HG03097 (cell line): Measurements from ENCODE around the gene MPPED2.
"Not testable (repeated sequence)": the region's sequence is repeated elsewhere in the genome, so short reads cannot be mapped to it uniquely, and the experiment has no call there.

Source experiments
- ATAC-seq: cut with Tn5 transposase; IDR thresholded peaks from one replicate; pipeline ENCODE4 v1.9.1; 2021; ENCODE audit not compliant: unreplicated experiment, low FRiP score

MPPED2 gene

DNA sequence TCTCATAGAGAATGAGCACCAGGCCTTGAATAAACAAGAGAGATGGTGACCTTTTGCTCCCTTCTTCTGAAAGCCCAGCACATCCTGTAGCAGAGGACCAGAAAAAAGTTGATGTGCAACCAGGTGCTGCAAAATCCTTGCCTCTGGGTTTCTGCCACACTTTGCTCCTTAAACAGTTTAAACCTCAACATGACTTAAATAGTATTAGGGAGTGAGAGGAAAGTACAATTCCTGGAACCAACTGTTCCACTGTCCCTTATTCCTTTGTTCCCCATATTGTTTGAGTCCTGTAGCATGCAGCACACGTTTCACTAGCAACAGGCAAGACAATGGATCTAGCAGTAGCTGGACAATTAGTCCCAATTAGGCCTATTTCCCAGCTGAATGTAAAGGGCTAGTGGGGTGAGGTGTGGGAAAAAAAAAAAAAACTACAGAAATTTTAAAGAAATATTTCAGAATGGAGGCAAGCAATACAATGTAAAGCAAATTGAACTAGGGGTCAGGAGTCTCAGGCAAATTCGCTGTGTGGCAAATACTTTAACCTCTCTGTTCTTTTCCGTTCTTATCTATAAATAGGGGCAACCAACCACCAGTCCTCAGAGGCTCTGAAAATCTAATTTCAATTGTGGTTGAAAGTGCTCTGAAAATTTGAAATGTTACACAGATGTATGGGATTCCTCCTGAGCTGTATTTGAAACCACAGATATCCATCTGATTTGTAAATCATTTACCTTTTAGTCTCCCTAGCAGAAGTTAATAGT is 6.6 kb downstream of the MPPED2 start:
- no peak for ATAC-seq

DNA sequence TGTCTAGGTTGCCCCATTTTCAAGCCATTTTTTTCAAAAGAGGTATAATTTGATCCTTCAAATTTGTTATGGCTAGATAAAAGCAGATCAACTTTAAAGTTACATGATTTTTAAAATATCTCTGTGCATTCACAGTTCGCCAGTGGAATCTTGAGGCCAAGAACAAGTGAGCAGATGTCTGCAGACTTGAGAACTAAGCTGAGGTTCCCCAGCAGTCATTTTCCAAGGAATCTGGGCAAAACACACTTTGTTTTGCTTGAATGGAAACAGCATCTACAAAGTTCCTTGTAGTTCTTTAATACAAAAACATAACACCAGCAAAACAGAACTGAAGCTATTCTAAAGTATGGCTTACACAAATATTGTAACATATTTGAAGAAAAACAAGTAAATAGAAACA is 7.7 kb downstream of the MPPED2 start:
- ATAC-seq, result no peak

DNA sequence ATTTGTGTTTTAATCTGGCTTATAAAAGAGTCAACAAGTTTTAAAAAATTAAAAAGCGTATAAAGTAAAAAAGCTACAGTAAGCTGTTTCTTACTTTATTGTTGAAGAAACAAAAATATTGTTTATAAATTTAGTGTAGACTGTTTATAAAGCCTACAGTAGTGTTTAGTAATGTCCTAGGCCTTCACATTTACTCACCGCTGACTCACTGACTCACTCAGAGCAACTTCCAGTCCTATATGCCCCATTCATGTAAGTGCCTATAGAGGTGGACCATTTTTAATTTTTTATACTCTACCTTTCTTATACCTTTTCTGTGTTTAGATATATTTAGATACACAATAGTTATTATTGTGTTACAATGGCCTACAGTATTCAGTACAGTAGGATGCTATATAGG is 12.2 kb downstream of the MPPED2 start:
- ATAC-seq, result no peak

DNA sequence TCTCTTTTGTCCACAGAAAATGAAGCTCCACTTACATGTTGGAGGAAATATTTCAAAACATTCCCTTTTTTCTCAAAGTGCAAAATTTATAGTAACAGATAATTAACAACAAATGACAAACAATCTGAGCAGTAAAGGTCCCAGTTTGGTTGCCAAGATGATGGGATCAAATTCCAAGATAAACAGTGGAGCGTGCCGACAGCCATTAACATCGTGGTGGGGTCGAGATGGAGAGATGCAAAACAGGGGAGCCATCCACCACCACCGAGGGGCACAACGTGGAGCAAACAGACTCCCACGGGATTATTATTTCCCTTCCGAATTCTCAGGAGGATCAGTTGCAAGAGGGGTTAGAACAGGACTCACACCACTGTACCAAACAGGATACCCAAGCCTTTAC is 17.2 kb downstream of the MPPED2 start:
- no peak for ATAC-seq

DNA sequence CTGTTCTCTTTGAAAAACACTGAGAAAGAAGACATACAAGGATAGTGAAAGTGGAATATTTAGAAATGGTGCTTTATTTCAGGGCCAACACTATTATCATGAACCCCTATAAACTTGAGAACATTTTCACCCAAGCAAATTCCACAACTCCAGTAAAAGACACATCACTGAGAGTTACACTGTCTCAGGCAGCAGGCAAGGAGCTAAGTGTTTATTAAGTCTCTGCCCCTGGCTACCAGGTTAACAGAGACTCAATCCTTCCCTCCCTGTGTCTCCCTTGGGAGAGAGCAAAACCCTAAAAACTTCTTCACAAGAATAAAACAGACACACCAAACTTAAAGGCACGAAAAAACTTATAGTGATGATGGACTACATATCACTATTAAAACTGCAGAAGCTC is 18.5 kb downstream of the MPPED2 start:
- ATAC-seq, result no peak

DNA sequence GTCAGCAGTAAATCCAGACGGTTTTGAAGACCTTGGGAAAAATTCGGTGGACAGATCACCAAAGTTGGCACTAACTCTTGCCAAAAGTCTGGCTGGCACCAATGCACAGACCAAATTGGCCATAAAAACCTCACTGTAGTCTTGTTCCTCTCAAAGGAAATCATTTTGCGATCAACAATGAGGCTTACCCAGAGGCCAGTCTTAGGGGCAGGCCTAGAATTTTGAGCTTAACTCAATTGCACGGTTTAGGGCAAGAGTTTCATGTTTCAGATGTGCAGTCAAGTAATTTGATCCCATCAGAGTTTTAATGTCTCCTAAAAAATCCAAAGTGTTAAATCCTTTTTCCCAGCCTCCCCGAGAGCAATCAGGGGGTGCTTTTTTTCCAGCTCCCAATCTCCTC is 19.0 kb downstream of the MPPED2 start:
- no peak for ATAC-seq

DNA sequence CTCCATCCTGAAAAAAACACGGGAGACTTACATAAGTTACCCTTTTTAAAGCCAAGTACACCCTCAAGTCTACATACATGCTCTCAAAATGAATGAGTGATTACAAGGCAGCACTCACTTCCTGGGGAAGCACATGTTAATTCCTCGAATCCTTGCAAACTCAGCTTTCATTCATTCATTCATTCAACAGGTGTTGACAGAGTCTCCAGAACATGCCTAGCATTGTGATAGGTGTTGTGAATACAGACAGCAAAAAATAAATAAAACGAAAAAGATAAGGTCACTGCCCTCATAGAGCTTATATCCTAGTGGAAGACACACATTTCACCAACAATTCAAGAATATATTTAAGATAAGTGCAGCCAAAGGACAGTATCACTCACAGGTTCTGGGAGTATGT is 19.7 kb downstream of the MPPED2 start:
- ATAC-seq, result no peak

DNA sequence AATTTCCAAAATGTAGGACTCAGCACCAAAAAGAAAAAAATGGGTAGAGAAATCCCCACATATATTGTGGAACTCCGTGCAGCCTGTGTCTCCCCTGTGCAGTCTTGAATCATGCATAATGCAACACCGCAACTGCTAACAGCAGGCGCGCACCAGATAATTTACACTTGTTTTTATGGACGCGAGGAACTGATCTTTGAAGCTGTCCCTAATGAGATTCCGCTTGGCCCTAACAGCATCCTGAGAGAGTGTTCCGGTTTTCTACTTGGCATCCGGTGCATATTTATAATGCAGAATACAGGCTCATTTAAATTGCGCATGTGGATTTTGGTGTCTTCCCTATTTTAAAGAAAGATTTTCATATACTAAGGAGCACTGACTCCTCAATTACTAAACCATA is 21.1 kb downstream of the MPPED2 start:
- ATAC-seq, result no peak

DNA sequence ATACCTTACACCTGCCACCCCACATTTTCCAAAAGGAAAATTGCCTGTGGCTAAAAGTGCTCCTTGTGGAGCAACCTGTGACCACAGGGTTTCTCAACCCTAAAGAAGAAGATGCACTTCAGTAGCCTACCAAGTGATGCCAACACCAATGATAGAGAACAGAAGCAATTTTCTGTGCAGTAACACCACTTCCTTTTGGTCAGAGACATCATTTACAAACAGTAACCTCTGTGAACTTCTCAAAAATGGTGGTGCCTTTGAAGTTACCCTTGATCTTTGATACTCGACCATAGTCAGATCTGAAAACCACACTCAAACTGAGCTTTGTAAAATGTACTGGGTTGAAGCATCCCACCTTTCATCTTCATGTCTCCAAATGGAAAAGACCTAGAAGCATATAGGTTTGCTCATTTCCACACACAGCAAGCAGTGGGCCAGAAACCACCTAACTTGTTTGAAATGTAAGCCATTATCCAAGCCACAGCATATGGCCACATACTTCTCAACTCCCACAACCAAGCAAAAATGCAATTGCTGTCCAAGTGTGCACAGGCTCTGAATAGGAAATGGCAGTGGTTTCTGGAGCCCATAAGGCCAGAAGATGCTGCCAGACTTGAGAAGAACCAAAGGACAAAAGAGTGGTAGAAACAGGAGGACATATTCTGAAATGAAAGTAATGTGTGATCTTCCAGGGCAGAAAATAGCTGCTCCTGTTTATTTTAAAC is 24.3 kb downstream of the MPPED2 start:
- ATAC-seq, result no peak

DNA sequence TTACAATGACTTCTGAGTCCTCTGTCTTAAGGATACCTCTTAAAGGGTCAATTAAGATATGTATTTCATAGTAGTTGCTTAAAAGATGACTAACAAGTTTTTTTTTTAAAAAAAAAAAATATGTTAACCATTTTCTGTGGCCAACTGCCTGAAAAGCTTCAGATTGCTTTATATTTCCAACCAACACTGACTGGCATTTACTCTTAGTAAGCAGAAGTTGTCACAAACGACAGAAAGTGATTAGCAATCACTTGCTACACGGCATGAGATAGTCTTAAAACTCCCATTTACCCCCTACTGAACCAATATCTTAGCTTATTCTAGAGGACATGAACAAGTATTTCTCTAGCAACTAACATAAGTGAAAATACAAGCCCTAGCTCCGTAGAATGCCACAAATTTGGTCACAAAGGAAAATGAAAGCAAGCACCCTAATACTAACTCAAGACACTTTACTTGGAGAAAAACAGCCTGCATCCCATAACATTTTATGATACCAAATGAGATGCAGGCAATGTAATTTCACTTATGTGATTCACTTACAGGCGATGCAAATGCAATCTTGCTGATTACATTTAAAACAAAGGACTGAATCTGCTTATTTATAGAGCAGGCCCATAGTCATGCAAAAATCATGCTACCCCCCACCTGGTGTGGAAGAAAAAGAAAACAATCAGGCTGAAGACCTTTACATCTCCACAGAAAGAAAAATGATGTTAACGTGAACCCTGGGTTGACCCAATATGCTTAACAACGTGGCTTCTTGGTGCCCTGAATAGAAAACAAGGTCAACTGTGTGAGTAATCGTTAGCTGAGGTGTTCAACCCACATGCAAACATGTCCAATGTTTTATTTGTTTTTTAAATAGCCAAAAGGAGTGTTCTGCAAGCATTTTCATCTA is 25.7 kb downstream of the MPPED2 start:
- ATAC-seq, result no peak

DNA sequence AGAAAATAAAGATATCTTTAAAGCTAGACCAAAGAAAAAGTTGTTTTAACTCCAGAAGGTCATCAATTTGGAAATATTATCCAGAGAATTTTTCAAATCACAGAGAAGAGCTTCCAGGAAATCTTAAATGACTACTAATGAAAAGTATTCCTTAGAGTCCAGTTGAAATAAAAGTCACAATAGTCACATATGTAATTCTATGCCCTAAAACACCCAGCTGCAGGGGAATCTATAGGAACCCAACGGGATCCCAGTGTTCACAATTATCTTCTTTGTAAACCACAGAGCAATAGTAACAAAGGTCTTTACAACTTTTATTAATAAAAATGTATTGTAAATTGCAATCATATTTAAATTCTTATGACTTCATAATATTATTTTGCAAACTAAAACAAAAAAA is 27.1 kb downstream of the MPPED2 start:
- ATAC-seq, result no peak

DNA sequence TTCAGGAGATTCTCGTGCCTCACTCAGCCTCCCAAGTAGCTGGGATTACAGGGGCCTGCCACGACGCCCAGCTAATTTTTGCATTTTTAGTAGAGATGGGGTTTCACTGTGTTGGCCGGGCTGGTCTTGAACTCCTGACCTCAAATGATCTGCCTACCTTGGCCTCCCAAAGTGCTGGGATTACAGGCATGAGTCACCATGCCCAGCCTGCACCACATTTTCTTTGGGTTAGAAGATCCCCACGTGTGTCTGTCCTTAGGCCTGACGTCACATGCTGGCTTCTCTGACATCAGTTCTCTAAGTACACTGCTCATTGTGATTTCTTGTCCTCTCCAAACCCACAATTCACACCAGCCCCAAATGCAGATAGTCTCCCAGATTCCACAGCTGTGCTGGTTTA is 31.6 kb downstream of the MPPED2 start:
- not testable (repeated sequence) for ATAC-seq

DNA sequence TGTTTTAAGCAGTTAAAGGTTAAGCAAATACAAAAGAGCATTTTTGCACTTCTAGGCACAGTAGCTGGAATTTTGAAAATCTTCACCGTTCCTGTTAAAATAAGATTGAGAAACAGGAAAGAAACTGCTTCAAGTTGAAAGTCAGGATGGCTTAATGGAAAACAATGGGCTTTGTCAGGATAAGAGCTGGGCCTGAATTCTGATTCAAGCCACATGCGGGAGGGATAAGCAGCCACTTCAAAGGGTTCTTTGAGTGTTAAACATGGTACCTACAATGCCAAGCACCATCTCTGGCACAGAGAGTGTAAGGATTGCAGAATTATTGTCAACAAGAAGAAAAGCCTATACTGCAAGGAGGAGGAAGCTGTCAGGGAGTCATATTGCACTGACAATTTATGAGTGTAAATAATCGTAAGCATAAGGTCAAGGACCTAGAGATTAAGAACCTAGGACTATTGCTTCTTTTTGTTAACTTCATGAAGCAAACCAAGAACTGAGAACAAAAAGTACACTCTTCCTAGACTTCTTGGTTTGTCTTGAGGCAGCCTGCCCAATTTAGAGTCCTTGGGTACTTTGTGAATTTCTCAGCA is 32.5 kb downstream of the MPPED2 start:
- ATAC-seq, result no peak

DNA sequence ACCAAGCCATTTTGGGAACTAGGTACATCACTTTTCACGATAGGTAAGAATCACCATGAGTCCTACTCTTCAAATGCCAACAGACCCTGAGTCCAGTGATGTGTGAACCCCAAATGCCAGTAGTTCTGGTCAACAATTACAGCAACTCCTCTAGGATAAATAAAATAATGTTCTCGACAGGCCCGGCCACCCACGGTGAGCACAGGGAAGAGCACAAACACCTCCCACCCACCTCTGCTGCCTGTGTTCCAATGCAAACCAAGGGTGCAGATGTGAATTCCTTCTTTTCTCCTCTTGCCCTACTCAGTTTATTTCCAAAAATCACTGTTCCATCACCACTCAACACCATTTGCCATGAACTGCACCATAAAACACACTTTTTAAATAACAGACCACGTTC is 33.3 kb downstream of the MPPED2 start:
- ATAC-seq, result no peak

DNA sequence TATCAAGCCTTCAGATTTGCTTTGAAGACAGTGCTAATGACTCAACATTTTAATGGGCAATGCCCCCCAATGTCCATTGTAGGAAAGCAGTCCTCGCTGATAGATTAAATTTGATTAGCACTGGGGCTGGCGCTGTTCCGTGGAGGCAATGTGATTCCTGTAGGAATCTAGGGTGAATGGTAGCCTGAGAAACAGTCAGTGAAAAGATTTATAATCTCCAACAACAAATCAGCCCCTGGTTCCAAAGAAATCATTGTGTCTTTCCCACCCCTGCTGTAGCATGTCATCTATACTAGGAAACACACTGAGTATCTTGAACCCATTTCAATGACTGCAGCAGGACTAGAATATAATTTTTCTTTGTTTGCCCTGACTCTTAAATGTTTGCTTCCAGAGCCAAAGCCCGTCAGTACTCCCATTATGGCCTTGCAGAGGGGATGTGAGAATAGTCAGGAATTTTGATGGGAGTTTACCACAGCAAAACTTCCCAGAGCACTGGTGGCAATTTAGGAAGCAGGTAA is 36.1 kb downstream of the MPPED2 start:
- ATAC-seq, result no peak

DNA sequence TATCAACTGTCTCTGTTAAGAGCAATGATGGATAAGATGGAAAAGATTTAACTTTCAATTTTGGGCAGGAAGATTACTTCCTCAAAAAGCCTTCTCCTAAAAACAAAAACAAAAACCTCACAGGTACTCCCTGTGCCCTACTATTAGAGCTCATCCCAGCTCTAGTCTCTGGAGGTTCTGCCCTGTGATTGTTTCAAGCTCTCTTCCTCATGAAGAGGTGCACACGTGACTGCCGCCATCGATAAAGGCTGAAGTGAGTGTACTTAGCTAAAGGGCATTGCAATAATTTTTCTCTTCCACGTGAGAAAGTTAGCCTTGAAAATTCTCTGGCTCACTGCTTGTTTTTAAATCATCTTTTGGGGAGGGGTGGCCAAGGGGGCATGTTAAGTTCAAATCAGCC is 36.6 kb downstream of the MPPED2 start:
- ATAC-seq, result no peak

DNA sequence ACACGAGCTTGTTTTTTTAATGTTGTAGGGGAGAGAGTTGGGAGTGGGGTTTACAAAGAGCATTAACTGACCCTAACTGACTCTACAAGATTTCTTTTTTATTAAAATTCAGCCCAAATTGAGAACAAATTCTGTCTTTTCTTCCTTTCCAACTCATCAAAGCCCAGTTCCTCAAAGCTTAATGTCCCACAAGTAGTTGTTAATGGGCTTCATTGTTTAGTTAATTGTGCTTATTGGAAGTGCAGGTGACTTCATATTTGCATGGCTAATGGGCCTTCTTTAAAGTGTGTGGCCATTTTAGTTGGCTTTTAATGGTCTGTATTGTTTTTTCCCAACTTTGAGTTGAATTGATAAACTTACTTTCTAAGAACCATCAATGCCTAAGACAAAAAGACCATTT is 39.8 kb downstream of the MPPED2 start:
- ATAC-seq, result no peak

DNA sequence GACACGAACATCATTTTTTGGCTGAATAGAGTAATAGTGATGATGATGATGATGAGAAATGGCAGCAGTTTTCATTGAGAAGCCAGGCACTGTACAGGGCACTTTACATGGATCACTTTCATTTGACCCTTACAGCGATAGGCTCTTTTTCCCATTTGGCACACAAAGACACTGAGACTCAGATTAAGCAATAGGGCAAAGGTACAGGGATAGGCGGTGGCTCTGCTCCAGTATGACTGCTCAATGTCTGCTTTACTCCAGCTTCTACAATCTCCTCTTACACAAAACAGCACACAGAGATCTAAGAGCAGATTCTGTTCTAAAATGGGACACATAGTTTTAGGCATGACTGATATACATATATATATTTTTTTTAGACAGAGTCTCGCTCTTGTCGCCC is 40.6 kb downstream of the MPPED2 start:
- no peak for ATAC-seq

DNA sequence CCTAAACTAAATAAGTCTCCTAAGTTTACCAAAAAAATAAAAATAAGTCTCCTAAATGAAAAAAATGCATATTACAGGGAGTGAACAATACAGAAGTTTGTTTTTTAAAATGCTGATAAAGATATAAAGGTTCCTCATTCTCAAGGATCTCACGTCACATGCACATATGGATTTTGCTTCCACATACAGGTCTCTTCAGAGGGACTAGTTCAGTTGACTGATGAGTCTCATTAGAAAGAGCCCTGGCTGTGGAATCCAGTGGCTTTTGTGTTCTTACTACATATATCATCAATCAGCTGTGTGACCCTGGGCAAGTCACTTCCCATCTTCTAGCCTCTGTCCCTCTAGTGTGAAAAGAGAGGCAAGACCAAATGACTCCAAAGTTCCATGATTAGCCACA is 43.1 kb downstream of the MPPED2 start:
- no peak for ATAC-seq

DNA sequence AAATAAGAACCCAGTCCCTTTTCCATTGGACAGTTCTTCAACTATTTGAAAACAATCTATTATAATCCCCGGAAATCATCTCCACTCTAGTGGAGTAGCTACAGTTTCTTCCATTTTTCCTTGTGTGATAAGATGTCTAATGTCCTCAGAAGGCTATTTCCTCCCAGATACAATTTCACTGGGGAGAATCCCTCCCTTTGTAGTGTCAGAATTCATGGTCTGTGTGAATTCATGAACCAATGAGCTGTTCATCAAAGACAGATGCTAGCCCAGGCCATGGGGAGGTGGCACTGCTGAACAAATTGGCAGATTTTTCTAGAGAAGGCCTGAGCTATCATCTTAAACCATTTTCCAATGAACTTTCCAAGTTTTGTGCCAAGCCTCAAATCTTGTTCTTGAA is 45.4 kb downstream of the MPPED2 start:
- no peak for ATAC-seq

DNA sequence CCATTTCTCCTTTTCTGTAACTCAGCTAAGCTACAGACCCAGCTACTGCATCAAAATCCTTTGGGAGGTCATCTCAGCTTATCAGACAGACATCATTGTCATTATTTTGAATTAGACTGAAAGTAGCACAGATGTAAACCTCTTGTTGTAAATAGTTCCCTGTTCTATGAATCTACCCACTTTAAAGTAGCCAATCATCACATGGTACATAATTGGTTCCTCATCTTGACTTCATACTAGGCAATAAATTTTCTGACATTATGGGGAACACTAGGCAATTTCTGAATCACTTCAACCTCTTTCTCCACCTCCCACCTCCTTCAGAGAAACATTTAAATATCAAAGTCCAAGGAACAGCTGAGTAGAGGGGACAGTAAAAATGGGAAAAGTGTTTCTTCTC is 47.9 kb downstream of the MPPED2 start:
- ATAC-seq, result no peak
